HL-60/S4 treated with phorbol 12-myristate 13-acetate at 8.2 ng/mL for 4 days and 3 days (cell line): ENCODE data around the gene FGD6.
"Not testable (repeated sequence)": the region's sequence is repeated elsewhere in the genome, so short reads cannot be mapped to it uniquely, and the experiment has no call there.

Experiments used
- in situ Hi-C: fragments of 300-500 bp; cut with MboI; formaldehyde crosslinking; loops from 2 replicates; pipeline ENCODE4 v1.15.0; 2022; ENCODE audit warnings: low sequenced_read_pairs

Gene FGD6

DNA sequence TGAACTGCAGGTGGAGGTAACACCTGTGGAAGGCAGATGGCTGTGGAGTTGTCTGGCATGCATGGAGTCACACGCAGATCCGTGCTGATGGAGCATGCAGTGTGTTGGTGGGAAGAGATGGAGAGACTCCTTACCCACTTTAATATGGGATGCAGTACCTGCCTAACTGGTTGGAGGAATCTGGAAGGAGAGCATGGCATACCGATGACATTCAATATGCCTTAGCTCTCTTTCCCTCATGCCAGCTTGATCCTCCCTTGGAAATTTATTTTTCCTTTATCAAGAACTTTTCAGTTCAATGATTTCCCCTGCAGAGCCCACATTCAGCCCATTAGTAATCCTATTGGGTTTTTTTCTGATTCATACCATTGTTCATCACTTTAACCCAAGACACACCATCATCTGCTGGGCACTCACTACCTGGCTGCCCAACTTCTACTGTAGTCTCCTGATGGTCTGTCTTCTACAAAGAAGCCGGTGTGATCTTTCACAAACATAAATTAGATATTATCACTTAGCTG, 117.9 kb downstream of the FGD6 start:
- in situ Hi-C loops = no loop called here

DNA sequence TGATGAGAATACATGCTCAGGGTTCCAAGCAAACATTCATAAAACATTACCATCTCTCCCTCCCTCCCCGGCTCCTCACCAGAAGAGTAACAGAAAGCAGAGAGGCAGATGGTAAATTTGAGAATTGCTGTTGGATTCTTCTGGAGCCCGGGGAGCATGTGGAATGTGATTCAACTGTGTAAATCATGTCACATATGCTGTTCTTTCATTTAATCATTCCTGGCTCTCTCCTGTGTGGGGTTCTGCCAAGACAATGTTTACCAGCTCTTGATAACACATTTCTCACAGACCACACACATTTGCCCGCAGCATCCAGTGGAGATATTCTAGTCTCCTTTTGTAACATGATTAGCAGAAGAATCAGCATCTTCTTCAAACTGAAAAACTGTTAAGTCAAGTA, 120.4 kb downstream of the FGD6 start:
- in situ Hi-C loops = no loop called here

- in situ Hi-C loops = no loop called here
Measured at GRCh38 chr12:95096378-95096777, 120.9 kb downstream of the FGD6 start.

- in situ Hi-C loops = not testable (repeated sequence)
Measured at GRCh38 chr12:95095866-95096265, 121.4 kb downstream of the FGD6 start.

DNA sequence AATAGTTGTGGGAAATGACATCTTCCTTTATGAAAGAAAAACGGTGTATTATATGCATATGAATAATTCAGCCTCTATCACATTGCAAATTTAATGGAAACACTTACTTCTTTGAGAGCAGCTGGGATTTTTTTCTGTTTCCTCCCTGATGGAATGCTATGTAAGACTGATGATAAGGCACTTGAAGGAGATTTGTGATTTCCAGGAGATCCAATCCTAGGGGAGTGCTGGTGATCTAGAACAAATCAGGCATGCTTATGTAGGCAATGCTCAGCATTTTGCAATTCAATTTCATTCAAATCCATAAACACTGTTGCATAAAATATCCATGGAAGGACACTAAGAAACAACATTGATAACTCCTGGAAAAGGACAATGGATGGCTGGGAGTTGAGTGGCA, 127.8 kb downstream of the FGD6 start:
- in situ Hi-C loops = no loop called here

DNA sequence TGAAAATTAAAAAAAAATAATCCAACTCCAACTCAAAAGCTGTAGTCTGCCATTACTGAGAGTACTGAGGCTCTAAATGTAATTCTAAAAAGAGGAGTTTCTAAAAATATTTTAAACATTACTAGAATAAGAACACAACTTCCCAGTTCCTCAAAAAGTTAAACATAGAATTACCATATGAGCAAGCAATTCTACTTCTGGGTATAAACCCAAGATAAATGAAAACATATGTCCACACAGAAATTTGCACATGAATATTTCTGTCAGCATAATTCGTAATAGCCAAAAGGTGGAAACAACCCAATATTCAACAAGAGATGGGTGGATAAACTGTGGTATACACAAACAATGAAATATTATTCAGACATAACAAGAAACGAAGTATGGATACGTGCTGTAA, 128.9 kb downstream of the FGD6 start:
- in situ Hi-C loops = no loop called here

DNA sequence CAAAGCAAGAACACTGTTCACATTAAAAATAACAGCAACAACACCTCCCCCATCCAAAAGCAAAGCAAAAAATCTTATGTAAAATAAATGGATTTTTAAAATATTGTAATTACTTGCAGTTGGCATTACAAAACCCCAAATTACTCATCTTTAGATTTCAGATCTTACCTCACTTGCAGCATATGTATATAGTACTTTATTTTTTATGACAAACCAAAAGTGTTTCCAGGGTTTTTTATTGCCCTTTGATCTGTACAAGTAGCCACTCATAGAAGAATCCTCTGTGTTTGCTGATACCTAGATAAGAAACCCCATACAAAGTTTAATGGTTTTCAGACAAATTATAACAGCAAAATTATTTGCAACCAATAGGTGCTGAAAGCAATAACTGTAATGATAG, 131.7 kb downstream of the FGD6 start:
- in situ Hi-C loops = no loop called here

- in situ Hi-C loops = no loop called here
Measured at GRCh38 chr12:95083938-95084337, 133.3 kb downstream of the FGD6 start.

DNA sequence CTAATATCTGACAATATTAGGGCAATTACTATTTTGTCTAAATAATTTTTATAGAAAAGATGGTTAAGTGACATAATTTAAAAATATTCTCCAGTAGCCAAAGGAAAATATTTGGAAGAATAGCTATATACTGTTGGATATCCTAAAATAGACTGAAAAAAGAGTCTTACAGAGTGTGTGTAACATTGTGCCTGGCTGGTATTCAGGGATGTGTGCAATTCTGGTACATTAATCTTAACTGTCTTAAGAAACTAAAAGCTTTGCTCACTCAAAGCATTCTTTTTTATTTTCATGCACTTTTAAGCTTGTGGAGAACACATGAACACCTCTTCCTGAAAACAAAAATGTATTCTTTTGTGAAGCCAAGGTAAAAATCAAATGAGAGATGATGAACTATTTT, 133.8 kb downstream of the FGD6 start:
- in situ Hi-C loops = no loop called here

GRCh38 chr12:95077341-95077740, 139.9 kb downstream of the FGD6 start:
- in situ Hi-C loops = no loop called here

DNA sequence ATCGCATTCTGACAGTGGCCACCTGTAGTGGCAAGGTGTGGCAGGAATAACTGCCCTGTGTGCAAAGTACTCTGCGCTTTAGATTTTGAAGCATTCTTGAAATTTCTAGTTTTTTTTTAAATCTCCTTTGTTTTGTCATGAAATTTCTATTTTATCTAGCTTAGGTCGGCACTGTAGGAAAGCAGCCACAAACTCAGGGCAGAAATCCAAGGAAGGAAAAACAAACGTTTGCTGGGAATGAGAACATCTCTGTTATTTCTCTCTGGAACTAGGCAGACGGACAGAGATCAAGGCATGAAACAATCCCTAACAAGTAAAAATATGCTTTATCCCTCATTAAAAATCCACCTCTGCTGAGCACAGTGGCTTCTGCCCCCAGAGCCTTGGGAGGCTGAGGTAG, 142.5 kb downstream of the FGD6 start:
- in situ Hi-C loops = no loop called here

GRCh38 chr12:95073698-95074520, 143.4 kb downstream of the FGD6 start:
- in situ Hi-C loops = no loop called here

GRCh38 chr12:95072900-95073697, 144.2 kb downstream of the FGD6 start, which contains the start of gene NR2C1:
TSS of gene NR2C1 (minus strand) at chr12:95073618. CDS start at chr12:95067384, 6,234 bp downstream.
- in situ Hi-C loops = no loop called here

- in situ Hi-C loops = no loop called here
Measured at GRCh38 chr12:95070378-95070777, 146.9 kb downstream of the FGD6 start.

- in situ Hi-C loops = no loop called here
Measured at GRCh38 chr12:95066091-95066855, 151.0 kb downstream of the FGD6 start.

- in situ Hi-C loops = no loop called here
Measured at GRCh38 chr12:95060951-95061350, 156.3 kb downstream of the FGD6 start.

DNA sequence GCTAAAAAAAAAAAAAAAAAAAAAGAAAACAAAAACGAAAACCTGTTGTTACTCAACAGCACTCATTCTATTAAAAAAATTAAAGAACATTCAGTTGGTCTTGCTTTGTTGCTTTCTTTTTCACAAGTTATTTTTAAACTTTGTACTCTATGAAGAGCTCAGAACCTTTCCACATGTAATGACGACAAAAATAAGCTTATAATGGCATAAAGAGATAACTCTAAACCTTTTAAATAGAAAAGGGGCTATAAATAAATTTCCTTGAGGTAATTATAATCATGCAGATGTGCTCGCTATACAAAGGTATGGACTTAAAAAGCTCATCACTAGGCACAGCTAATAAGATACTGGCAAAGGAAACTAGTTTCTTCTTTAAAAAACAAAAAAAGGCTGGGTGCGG, 157.3 kb downstream of the FGD6 start:
- in situ Hi-C loops = no loop called here

DNA sequence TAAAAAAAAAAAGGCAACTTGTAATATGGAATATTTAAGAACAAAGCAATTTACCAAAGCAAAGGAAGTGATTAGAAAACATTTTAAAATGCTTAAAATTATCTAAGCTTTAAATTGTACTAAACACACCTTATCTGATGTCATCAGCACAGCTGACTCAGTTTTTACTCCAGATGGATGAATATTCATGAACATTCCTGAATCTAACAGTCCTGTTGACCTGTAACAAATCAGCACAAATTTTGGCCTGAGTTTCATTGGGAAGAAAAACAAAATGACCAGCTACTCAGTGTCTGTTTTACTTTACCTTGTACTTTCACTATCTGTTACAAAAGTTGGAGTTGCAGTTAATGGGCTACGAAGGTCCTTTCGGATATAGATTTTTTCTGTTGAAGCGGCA, 159.8 kb downstream of the FGD6 start:
- in situ Hi-C loops = no loop called here

DNA sequence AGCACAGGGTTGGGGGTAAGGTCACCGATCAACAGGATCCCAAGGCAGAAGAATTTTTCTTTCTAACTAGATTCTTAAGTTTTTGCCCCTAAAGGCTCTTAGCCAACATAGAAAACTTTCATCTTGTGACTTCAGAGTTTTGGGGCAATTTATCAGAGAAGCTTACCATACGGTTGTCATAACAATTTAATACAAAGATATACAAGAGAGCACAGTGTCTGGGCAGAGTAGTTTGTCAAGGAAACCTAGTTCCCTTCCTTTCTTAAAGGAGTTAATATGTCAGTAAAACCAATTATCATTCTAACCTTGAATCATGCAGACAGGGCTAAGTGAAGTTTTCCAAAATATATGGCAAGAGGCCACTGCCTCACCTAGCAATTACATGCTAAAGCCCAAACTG, 162.2 kb downstream of the FGD6 start:
- in situ Hi-C loops = no loop called here

- in situ Hi-C loops = no loop called here
Measured at GRCh38 chr12:95054206-95054605, 163.1 kb downstream of the FGD6 start.

- in situ Hi-C loops = no loop called here
Measured at GRCh38 chr12:95051241-95051640, 166.0 kb downstream of the FGD6 start.
